Transverse colon (tissue), 4 donors: Measurements from ENCODE around the gene CEP41.

Source experiments
- CTCF ChIP-seq, 5 experiments: fragments of 200-600 bp in 3 of 5; fragments of 450-650 bp in 2 of 5; sonication (generic) in 3 of 5; IDR thresholded peaks; 1 replicate in 2 of 5; 2 replicates in 3 of 5; pipeline ENCODE4 v1.5.1; 2016 to 2017; ENCODE audit warnings: antibody characterized with exemption in 5 of 5, inconsistent platforms in 3 of 5, mild to moderate bottlenecking in 2 of 5, moderate library complexity in 1 of 5
- POLR2A ChIP-seq: fragments of 450-650 bp; IDR thresholded peaks from one replicate; pipeline ENCODE4 v1.6.1; 2016; ENCODE audit warnings: antibody characterized with exemption, mild to moderate bottlenecking, moderate library complexity
- POLR2AphosphoS5 ChIP-seq, 3 donors: sonication (generic); formaldehyde crosslinking; IDR thresholded peaks; one replicate each; pipeline ENCODE4 v1.6.1; 2016; ENCODE audit warnings: antibody characterized with exemption in 3 of 3

- TF ChIP-seq CTCF (IDR thresholded peaks at IDR 0.05) (no peak), POLR2A (no peak), POLR2AphosphoS5 (IDR thresholded peaks at IDR 0.05) (no peak)
These were observed 1.8 kb upstream of the CEP41 start for GRCh38 chr7:130442601-130443000.
